Left ventricle myocardium inferior (tissue), 1 donor: Measurements from ENCODE around the gene DDX50. TPM values are rescaled to one million over a fixed set of nuclear protein-coding genes. Genes with fewer than 3 reads are reported as not detected.

ENCODE experiments used
- DNase-seq: peaks from one replicate; pipeline ENCODE4 v3.0.0-alpha.2; 2020
- H3K27ac ChIP-seq: fragments of 200-600 bp; replicated peaks from 2 replicates; pipeline ENCODE4 v1.8.0; 2021
- H3K27me3 ChIP-seq: fragments of 200-600 bp; 2 replicates; pipeline ENCODE4 v1.8.0; 2021; ENCODE audit warnings: low read depth
- H3K36me3 ChIP-seq: fragments of 200-600 bp; 2 replicates; pipeline ENCODE4 v1.8.0; 2021
- H3K4me1 ChIP-seq: fragments of 200-600 bp; 2 replicates; pipeline ENCODE4 v1.8.0; 2021
- H3K4me3 ChIP-seq: fragments of 200-600 bp; 2 replicates; pipeline ENCODE4 v1.8.0; 2021; ENCODE audit warnings: mild to moderate bottlenecking, moderate library complexity
- H3K9me3 ChIP-seq: fragments of 200-600 bp; replicated peaks from 2 replicates; pipeline ENCODE4 v1.8.0; 2021
- intact Hi-C: fragments of 100-400 bp; cut with micrococcal nuclease; formaldehyde crosslinking; loops from one replicate; pipeline ENCODE4 v1.11.0; 2022
- total RNA-seq: library from RNA; stranded (reverse); fragmentation: NEBNext Ultra II Directional; extraction: Animal tissue kit (Norgen Biotek cat#: 25700); gene quantifications from one replicate; pipeline ENCODE4 v1.2.1, GENCODE V29; 2021
- TF ChIP-seq, protein P1 (sequence below): fragments of 200-600 bp; IDR thresholded peaks from 2 replicates; pipeline ENCODE4 v1.8.0; 2021; ENCODE audit warnings: antibody characterized with exemption, mild to moderate bottlenecking, borderline replicate concordance
- donor health status: DM: no; HTN: yes; CAD: no; lungs with severe emphysema.

Gene DDX50
- total RNA-seq, 1 donor from 2014 or later, result 20.2 TPM

DNA sequence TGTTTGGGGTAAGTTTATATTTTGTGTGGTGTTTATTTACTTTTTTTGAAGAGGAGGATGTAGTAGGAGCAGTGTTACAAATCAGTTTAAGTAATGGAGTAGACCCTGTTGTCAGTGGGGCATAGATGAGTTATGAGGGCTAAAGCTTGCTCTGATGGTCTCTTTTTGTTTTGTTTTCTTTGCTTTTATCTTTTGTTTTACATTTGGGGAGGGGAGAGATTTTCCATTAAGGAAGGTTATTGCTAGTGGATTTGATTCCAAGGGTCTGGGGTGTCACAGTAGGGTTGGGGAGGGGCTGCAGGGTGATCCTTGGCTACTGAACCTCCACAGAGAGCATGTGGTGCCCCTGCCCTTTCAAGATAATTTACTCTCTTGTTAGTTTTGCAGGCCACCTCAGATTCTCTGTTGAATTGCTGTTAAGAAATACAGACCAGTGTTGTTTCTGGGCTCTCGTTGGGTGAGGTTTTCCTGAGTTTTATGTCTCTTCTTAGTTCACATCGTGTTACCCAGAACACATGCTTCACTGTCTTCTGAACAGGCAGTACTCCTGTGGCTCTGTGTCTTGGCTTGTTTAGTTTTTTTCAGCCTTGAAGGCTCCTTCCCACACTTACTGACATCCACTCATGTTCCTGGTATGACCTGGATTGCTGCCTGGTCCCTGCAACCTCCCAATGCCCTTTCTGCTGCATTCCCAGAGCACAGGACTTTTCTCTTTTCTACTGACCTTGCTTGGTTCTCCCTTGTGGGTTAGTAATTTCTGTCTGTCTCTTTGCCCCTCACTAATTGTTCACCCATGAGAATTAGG lies 91.7 kb downstream of the DDX50 start:
- TF ChIP-seq, protein P1, sequence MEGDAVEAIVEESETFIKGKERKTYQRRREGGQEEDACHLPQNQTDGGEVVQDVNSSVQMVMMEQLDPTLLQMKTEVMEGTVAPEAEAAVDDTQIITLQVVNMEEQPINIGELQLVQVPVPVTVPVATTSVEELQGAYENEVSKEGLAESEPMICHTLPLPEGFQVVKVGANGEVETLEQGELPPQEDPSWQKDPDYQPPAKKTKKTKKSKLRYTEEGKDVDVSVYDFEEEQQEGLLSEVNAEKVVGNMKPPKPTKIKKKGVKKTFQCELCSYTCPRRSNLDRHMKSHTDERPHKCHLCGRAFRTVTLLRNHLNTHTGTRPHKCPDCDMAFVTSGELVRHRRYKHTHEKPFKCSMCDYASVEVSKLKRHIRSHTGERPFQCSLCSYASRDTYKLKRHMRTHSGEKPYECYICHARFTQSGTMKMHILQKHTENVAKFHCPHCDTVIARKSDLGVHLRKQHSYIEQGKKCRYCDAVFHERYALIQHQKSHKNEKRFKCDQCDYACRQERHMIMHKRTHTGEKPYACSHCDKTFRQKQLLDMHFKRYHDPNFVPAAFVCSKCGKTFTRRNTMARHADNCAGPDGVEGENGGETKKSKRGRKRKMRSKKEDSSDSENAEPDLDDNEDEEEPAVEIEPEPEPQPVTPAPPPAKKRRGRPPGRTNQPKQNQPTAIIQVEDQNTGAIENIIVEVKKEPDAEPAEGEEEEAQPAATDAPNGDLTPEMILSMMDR, result no peak
- peak overlapping the region; percentile 78 for H3K27ac ChIP-seq
- intact Hi-C loops, result no loop called here
- no peaks in the 10 kb centered on the region for H3K9me3 ChIP-seq
- peaks cover 87% of the 10 kb centered on the region for H3K4me1 ChIP-seq
- H3K4me3 ChIP-seq, result peak overlapping the region; percentile 3
- peak; percentile 37 for DNase-seq
- H3K36me3 ChIP-seq, result no peaks in the 10 kb centered on the region
- H3K27me3 ChIP-seq, result no peaks in the 10 kb centered on the region

Other genes starting within 250 kb of the DDX50 start
- 27.5 TPM for gene CCAR1, start 180.1 kb upstream of the DDX50 start, total RNA-seq
- 0.33 TPM for gene STOX1, start 73.8 kb upstream of the DDX50 start, total RNA-seq
- 21.9 TPM for gene DDX21, start 54.9 kb downstream of the DDX50 start, total RNA-seq
- gene KIFBP, start 87.5 kb downstream of the DDX50 start, total RNA-seq, result 51.2 TPM
- 37.2 TPM for gene SRGN, start 186.8 kb downstream of the DDX50 start, total RNA-seq
- 33.1 TPM for gene VPS26A, start 222.9 kb downstream of the DDX50 start, total RNA-seq